K562 (cell line): ENCODE measurements around the gene COX6B1. TPM values are rescaled to one million over a fixed set of nuclear protein-coding genes. Genes with fewer than 3 reads are reported as not detected.

Experiments
- ARHGAP35 ChIP-seq: fragments of 450-650 bp; IDR thresholded peaks from 2 replicates; pipeline ENCODE4 v1.6.1; 2018; ENCODE audit not compliant: partially characterized antibody
- ATF4 ChIP-seq: fragments of 450-650 bp; formaldehyde crosslinking; IDR thresholded peaks from 2 replicates; pipeline ENCODE4 v1.4.0; 2022; ENCODE audit warnings: mild to moderate bottlenecking, moderate library complexity
- BDP1 ChIP-seq: IDR thresholded peaks from 3 replicates; pipeline ENCODE4 v1.6.1; 2011; ENCODE audit not compliant: insufficient read length, insufficient read depth
- CAMTA2 ChIP-seq: fragments of 250-450 bp; sonication (Bioruptor Pico); conservative IDR thresholded peaks from 2 replicates; pipeline ENCODE4 v1.5.1; 2022
- CGGBP1 ChIP-seq: fragments of 250-450 bp; sonication (Bioruptor Pico); IDR thresholded peaks from 2 replicates; pipeline ENCODE4 v1.9.0; 2021; ENCODE audit warnings: mild to moderate bottlenecking
- E2F8 ChIP-seq: fragments of 450-650 bp; IDR thresholded peaks from 2 replicates; pipeline ENCODE4 v1.7.1; 2018; ENCODE audit warnings: mild to moderate bottlenecking, low read depth; ENCODE audit not compliant: partially characterized antibody
- ELK3 ChIP-seq: fragments of 450-650 bp; formaldehyde crosslinking; IDR thresholded peaks from 2 replicates; pipeline ENCODE4 v1.4.0; 2020; ENCODE audit warnings: mild to moderate bottlenecking
- FOXK2 ChIP-seq, 2 experiments: fragments of 450-650 bp; IDR thresholded peaks in 1 of 2; conservative IDR thresholded peaks in 1 of 2; 2 replicates each; pipeline ENCODE4 v1.6.1; 2016; ENCODE audit warnings: low read depth in 2 of 2, mild to moderate bottlenecking in 1 of 2
- GTF2E2 ChIP-seq: fragments of 200-800 bp; sonication (Bioruptor generic); IDR thresholded peaks from 2 replicates; pipeline ENCODE4 v1.6.1; 2016; ENCODE audit warnings: missing genetic modification characterization, missing compliant biosample characterization
- ILF3 ChIP-seq: fragments of 450-650 bp; IDR thresholded peaks from 2 replicates; pipeline ENCODE4 v1.6.1; 2018; ENCODE audit warnings: antibody characterized with exemption, mild to moderate bottlenecking, moderate library complexity, borderline replicate concordance
- LARP7 ChIP-seq: fragments of 450-650 bp; IDR thresholded peaks from 2 replicates; pipeline ENCODE4 v1.6.1; 2016
- MEF2A ChIP-seq: IDR thresholded peaks from 2 replicates; pipeline ENCODE4 v1.6.1; 2011; ENCODE audit warnings: low read depth, mild to moderate bottlenecking, low read length, moderate library complexity; ENCODE audit not compliant: control insufficient read depth
- NCOR1 ChIP-seq: fragments of 450-650 bp; IDR thresholded peaks from 2 replicates; pipeline ENCODE4 v1.6.1; 2016; ENCODE audit warnings: mild to moderate bottlenecking, moderate library complexity
- POLR2H ChIP-seq: IDR thresholded peaks from 2 replicates; pipeline ENCODE4 v1.6.1; 2016; ENCODE audit warnings: missing genetic modification characterization, low read depth, mild to moderate bottlenecking, control low read depth, missing compliant biosample characterization, moderate library complexity
- SRSF9 ChIP-seq: fragments of 200-400 bp; formaldehyde crosslinking; IDR thresholded peaks from 2 replicates; pipeline ENCODE4 v1.6.1; 2017; ENCODE audit warnings: low read depth, low read length, borderline replicate concordance
- ZFPM2 ChIP-seq: fragments of 250-450 bp; sonication (Bioruptor Pico); IDR thresholded peaks from 2 replicates; pipeline ENCODE4 v1.5.1; 2022; ENCODE audit warnings: mild to moderate bottlenecking
- ZKSCAN1 ChIP-seq: fragments of 150-350 bp; IDR thresholded peaks from 2 replicates; pipeline ENCODE4 v1.6.1; 2016; ENCODE audit warnings: low read depth, low read length
- ZKSCAN8 ChIP-seq: fragments of 200-800 bp; sonication (Bioruptor generic); IDR thresholded peaks from 2 replicates; pipeline ENCODE4 v1.6.1; 2016; ENCODE audit warnings: missing genetic modification characterization, missing compliant biosample characterization
- ZNF518B ChIP-seq: fragments of 250-450 bp; sonication (Bioruptor Pico); IDR thresholded peaks from 2 replicates; pipeline ENCODE4 v1.5.0; 2021; ENCODE audit warnings: mild to moderate bottlenecking, moderate library complexity
- ZNF668 ChIP-seq: fragments of 250-450 bp; sonication (Bioruptor Pico); IDR thresholded peaks from 2 replicates; pipeline ENCODE4 v1.8.0; 2022; ENCODE audit warnings: mild to moderate bottlenecking, inconsistent platforms
- polyA plus RNA-seq, 8 experiments: library from polyadenylated mRNA; depleted of rRNA in 4 of 8; stranded (reverse) in 5 of 8; unstranded in 3 of 8; fragments of >200 nt; fragmentation: Nextera tagmentation in 2 of 8; fragmentation: Illumina TruSeq in 1 of 8; extraction: Ambion mirVana in 2 of 8; extraction: Trizol in 1 of 8; gene quantifications; 2 replicates each; pipeline versions ENCODE4 v1.2.1 to v1.2.3, GENCODE V29; 2011 to 2014; ENCODE audit warnings: inconsistent platforms in 1 of 8, missing spikeins in 1 of 8
- total RNA-seq, 7 experiments: library from RNA; depleted of rRNA in 6 of 7; stranded (reverse); fragments of >200 nt in 6 of 7; fragmentation: Illumina TruSeq in 2 of 7; extraction: Trizol in 2 of 7; gene quantifications; 2 replicates each; pipeline versions ENCODE4 v1.2.1 to v1.2.3, GENCODE V29; 2011 to 2021; ENCODE audit warnings: low replicate concordance in 1 of 7

COX6B1 gene
- total and polyA plus RNA-seq, 9 of the 15 experiments (the other 6 are each of a cell fraction or from before 2014, with no cell fraction given): 777 to 2,393 (median 1,219) TPM

GRCh38 chr19:35628565-35629331, 19.4 kb upstream of the COX6B1 start, which contains the start of gene RBM42 (continued):
- TF ChIP-seq ZKSCAN1 (0 out of 2 replicates have a peak, but pooled peaks have one; percentile 70), ZKSCAN8 (CRISPR knock-in tag) (no peak), CAMTA2 (no peak), GTF2E2 (tag) (0 out of 2 replicates have a peak, but pooled peaks have one; percentile 26), ILF3 (no peak), ELK3 (CRISPR knock-in tag) (no peak), ZNF668 (CRISPR knock-in tag) (no peak), POLR2H (tag) (peak; percentile 86), NCOR1 (peak; percentile 24; the same call in 1 of the 2 replicates), BDP1 (no peak), ZNF518B (no peak), CGGBP1 (CRISPR knock-in tag) (no peak), ARHGAP35 (no peak), MEF2A (no peak), FOXK2 (conservative IDR thresholded peaks at IDR 0.05 in 1 of 2, IDR thresholded peaks at IDR 0.05 in 1 of 2; ENCODE audit: low read depth in 2 of 2) (peak; percentile 72 to 89; a peak in 3 of 4 replicates), SRSF9 (no peak), ZFPM2 (0 out of 2 replicates have a peak, but pooled peaks have one; percentile 25), LARP7 (no peak), E2F8 (peak; percentile 97), ATF4 (CRISPR knock-in tag) (no peak)
